A549 (cell line): Measurements from ENCODE around the gene ADGRG2. TPM values are rescaled to one million over a fixed set of nuclear protein-coding genes. Genes with fewer than 3 reads are reported as not detected.

Source experiments
- ATAC-seq, 2 experiments: fragments of 200-7000 bp in 1 of 2; fragments of >200 bp in 1 of 2; cut with Nextera tagmentation in 1 of 2; cut with Tn5 transposase in 1 of 2; 3 replicates each; pipeline versions ENCODE4 v1.8.0 to v1.9.1; 2018 to 2020; ENCODE audit warnings: mild to moderate bottlenecking in 1 of 2, moderate library complexity in 1 of 2
- CTCF ChIA-PET: fragments of 300-600 bp; sonication (Branson Sonifier 250); formaldehyde crosslinking; extraction: SDS; loops from one replicate; lab custom pipeline; 2021; ENCODE audit warnings: antibody characterized with exemption, inconsistent platforms; lab: Yijun Ruan, JAX
- POLR2A ChIA-PET: fragments of 350-600 bp; formaldehyde crosslinking; extraction: SDS; loops from one replicate; lab custom pipeline; 2021; ENCODE audit warnings: antibody characterized with exemption, inconsistent platforms; lab: Yijun Ruan, JAX
- DNase-seq, 2 experiments: peaks; one replicate each; pipeline versions ENCODE4 v3.0.0 to v3.0.0-alpha.2; 2011 to 2016; ENCODE audit warnings: low read depth in 1 of 2, low spot score in 1 of 2
- FAIRE-seq: peaks from 2 replicates; lab custom pipeline; 2011; peaks lifted over from hg19 to GRCh38; lab: Jason Lieb, UNC
- H3K27ac ChIP-seq, 2 experiments: fragments of >200 bp; sonication (Bioruptor Twin); formaldehyde crosslinking; 3 replicates each; pipeline ENCODE4 v1.5.1; 2016 to 2017
- H3K4me1 ChIP-seq: fragments of >200 bp; sonication (Bioruptor Twin); formaldehyde crosslinking; 3 replicates; pipeline ENCODE4 v1.6.1; 2016
- H3K4me2 ChIP-seq: fragments of >200 bp; sonication (Bioruptor Twin); formaldehyde crosslinking; 3 replicates; pipeline ENCODE4 v1.6.1; 2016
- H3K4me3 ChIP-seq: fragments of >200 bp; sonication (Bioruptor Twin); formaldehyde crosslinking; 3 replicates; pipeline ENCODE4 v1.5.1; 2016
- H3K9me3 ChIP-seq: fragments of >200 bp; sonication (Bioruptor Twin); formaldehyde crosslinking; 3 replicates; pipeline ENCODE4 v1.6.1; 2016
- CBX2 ChIP-seq: fragments of 200-600 bp; sonication (generic); IDR thresholded peaks from 2 replicates; pipeline ENCODE4 v1.6.1; 2016; ENCODE audit warnings: low read depth, mild to moderate bottlenecking, borderline replicate concordance
- CBX8 ChIP-seq: fragments of 200-600 bp; sonication (generic); IDR thresholded peaks from 2 replicates; pipeline ENCODE4 v1.6.1; 2016
- EHF ChIP-seq: fragments of 250-450 bp; sonication (Bioruptor Pico); IDR thresholded peaks from 2 replicates; pipeline ENCODE4 v1.5.0; 2020; ENCODE audit warnings: mild to moderate bottlenecking
- EHMT2 ChIP-seq: fragments of 200-600 bp; sonication (generic); IDR thresholded peaks from 2 replicates; pipeline ENCODE4 v1.6.1; 2016; ENCODE audit warnings: antibody characterized with exemption, low read depth, mild to moderate bottlenecking, moderate library complexity
- FOSL2 ChIP-seq, 2 experiments: fragments of 450-650 bp in 1 of 2; fragments of >200 bp in 1 of 2; sonication (Bioruptor Twin) in 1 of 2; formaldehyde crosslinking; IDR thresholded peaks; 2 replicates each; pipeline versions ENCODE4 v1.5.0 to v1.6.1; 2016 to 2020; ENCODE audit warnings: mild to moderate bottlenecking in 1 of 2, moderate library complexity in 1 of 2
- FOXS1 ChIP-seq: fragments of 250-450 bp; sonication (Bioruptor Pico); IDR thresholded peaks from 2 replicates; pipeline ENCODE4 v1.5.0; 2020; ENCODE audit warnings: mild to moderate bottlenecking, moderate library complexity
- HEYL ChIP-seq: fragments of 250-450 bp; sonication (Bioruptor Pico); IDR thresholded peaks from 2 replicates; pipeline ENCODE4 v1.8.0; 2021; ENCODE audit warnings: mild to moderate bottlenecking, moderate library complexity
- HOXA7 ChIP-seq: fragments of 250-450 bp; sonication (Bioruptor Pico); IDR thresholded peaks from 2 replicates; pipeline ENCODE4 v1.5.0; 2020; ENCODE audit warnings: mild to moderate bottlenecking, moderate library complexity
- KDM1A ChIP-seq: fragments of 200-600 bp; sonication (generic); IDR thresholded peaks from 2 replicates; pipeline ENCODE4 v1.6.1; 2016; ENCODE audit warnings: low read depth, mild to moderate bottlenecking
- KDM5A ChIP-seq: fragments of 200-600 bp; sonication (generic); IDR thresholded peaks from 2 replicates; pipeline ENCODE4 v1.6.1; 2016; ENCODE audit warnings: antibody characterized with exemption, mild to moderate bottlenecking
- REST ChIP-seq: fragments of 200-600 bp; sonication (generic); IDR thresholded peaks from 2 replicates; pipeline ENCODE4 v1.6.1; 2016; ENCODE audit warnings: antibody characterized with exemption, mild to moderate bottlenecking, moderate library complexity
- RFX5 ChIP-seq: fragments of 450-650 bp; IDR thresholded peaks from 2 replicates; pipeline ENCODE4 v1.7.1; 2014; ENCODE audit warnings: antibody characterized with exemption, mild to moderate bottlenecking, moderate library complexity
- SREBF2 ChIP-seq: fragments of 450-650 bp; IDR thresholded peaks from 2 replicates; pipeline ENCODE4 v1.6.1; 2014; ENCODE audit warnings: mild to moderate bottlenecking, moderate library complexity
- TFCP2L1 ChIP-seq: fragments of 250-450 bp; sonication (Bioruptor Pico); IDR thresholded peaks from 2 replicates; pipeline ENCODE4 v1.5.0; 2021; ENCODE audit warnings: mild to moderate bottlenecking
- TP53 ChIP-seq: fragments of 250-450 bp; sonication (Bioruptor Pico); IDR thresholded peaks from 2 replicates; pipeline ENCODE4 v1.5.0; 2021; ENCODE audit warnings: mild to moderate bottlenecking, moderate library complexity
- WGBS: methylation state at CpG from one replicate; pipeline ENCODE4 v1.1.6; 2017; ENCODE audit errors: missing lambda C conversion rate; 5-methylcytosine and 5-hydroxymethylcytosine counted together
- polyA plus RNA-seq, 4 experiments: library from polyadenylated mRNA; depleted of rRNA in 3 of 4; stranded (reverse); fragments of >200 nt; fragmentation: RNase III in 1 of 4; extraction: RNeasy Plus Mini Kit Qiagen cat#74134 plus additional on column Dnase treatment in 1 of 4; gene quantifications; 2 replicates in 3 of 4; 3 replicates in 1 of 4; pipeline ENCODE4 v1.2.3, GENCODE V29; 2011 to 2017
- TF ChIP-seq, protein P1 (sequence below): fragments of 450-650 bp; IDR thresholded peaks from 2 replicates; pipeline ENCODE4 v1.6.1; 2014; ENCODE audit warnings: antibody characterized with exemption
- TF ChIP-seq, protein P2 (sequence below): fragments of 250-450 bp; sonication (Bioruptor Pico); IDR thresholded peaks from 2 replicates; pipeline ENCODE4 v1.5.0; 2020; ENCODE audit warnings: low read depth, mild to moderate bottlenecking, moderate library complexity
- TF ChIP-seq, protein P3 (sequence below): IDR thresholded peaks from 2 replicates; pipeline ENCODE4 v1.6.1; 2012
- TF ChIP-seq, protein P4 (sequence below): fragments of >200 bp; sonication (Bioruptor Twin); formaldehyde crosslinking; IDR thresholded peaks from 3 replicates; pipeline ENCODE4 v1.5.1; 2016

The ADGRG2 gene
- polyA plus RNA-seq, 2 of the 4 experiments (the other 2 are of a cell fraction), result 5.2 to 10.3 TPM

DNA sequence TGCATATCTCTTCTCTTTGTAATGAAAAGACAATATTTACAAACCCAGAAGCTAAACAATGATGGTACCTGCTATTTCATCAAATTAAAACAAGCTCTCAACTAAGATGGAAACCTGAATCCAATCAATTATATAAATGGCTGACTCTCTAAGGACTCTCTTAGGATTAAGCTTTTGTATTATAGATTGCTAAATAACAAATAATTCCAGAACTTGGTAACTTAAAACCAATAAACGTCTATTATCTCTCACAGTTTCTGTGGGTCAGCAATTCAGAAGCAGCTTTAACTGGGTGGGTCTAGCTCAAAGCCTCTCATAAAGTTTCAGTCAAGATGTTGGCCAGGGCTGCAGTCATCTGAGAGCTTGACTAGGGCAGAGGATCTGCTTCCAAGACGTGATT is 150.8 kb downstream of the ADGRG2 start:
- H3K4me1 ChIP-seq, result 0 out of 3 replicates have a peak, but pooled peaks cover 4% of the 10 kb centered on the region
- FAIRE-seq, result no peak
- WGBS, result 77% methylated on average over 2 of the region's 2 CpGs

GRCh38 chrX:18970465-18970864 is 151.8 kb downstream of the ADGRG2 start:
- FAIRE-seq (no peak), DNase-seq (no peak), ATAC-seq (no peak)
- 0 out of 3 replicates have a peak, but pooled peaks cover 4% of the 10 kb centered on the region for H3K4me1 ChIP-seq
- H3K9me3 ChIP-seq, result no peaks in the 10 kb centered on the region
- ChIA-PET CTCF (no interaction called here), POLR2A (no interaction called here)
- H3K27ac ChIP-seq, result no peak overlapping the region
- TF ChIP-seq, protein P1, sequence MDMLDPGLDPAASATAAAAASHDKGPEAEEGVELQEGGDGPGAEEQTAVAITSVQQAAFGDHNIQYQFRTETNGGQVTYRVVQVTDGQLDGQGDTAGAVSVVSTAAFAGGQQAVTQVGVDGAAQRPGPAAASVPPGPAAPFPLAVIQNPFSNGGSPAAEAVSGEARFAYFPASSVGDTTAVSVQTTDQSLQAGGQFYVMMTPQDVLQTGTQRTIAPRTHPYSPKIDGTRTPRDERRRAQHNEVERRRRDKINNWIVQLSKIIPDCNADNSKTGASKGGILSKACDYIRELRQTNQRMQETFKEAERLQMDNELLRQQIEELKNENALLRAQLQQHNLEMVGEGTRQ, result no peak
- TF ChIP-seq, protein P2, sequence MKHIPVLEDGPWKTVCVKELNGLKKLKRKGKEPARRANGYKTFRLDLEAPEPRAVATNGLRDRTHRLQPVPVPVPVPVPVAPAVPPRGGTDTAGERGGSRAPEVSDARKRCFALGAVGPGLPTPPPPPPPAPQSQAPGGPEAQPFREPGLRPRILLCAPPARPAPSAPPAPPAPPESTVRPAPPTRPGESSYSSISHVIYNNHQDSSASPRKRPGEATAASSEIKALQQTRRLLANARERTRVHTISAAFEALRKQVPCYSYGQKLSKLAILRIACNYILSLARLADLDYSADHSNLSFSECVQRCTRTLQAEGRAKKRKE (CRISPR knock-in tag), result no peak
- TF ChIP-seq KDM1A, result no peak
- no peak for TF ChIP-seq SREBF2
- no peak overlapping the region for H3K4me2 ChIP-seq
- no peak overlapping the region for H3K4me3 ChIP-seq

More for the DNA sequence above, 150.8 kb downstream of the ADGRG2 start:
- Histone ChIP-seq H3K4me2 (no peak overlapping the region), H3K9me3 (no peaks in the 10 kb centered on the region), H3K27ac (no peak overlapping the region), H3K4me3 (no peak overlapping the region)
- DNase-seq, result no peak
- ChIA-PET CTCF (interaction anchor here (1.5 kb wide), 1 partner anchor 21 kb away, joined by 3 read pairs; no protein-coding TSS in a partner anchor), POLR2A (interaction anchor here (0.6 kb wide), 1 partner anchor 12 kb away, joined by 3 read pairs; no protein-coding TSS in a partner anchor)
- TF ChIP-seq, protein P3, sequence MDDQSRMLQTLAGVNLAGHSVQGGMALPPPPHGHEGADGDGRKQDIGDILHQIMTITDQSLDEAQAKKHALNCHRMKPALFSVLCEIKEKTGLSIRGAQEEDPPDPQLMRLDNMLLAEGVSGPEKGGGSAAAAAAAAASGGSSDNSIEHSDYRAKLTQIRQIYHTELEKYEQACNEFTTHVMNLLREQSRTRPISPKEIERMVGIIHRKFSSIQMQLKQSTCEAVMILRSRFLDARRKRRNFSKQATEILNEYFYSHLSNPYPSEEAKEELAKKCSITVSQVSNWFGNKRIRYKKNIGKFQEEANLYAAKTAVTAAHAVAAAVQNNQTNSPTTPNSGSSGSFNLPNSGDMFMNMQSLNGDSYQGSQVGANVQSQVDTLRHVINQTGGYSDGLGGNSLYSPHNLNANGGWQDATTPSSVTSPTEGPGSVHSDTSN, result no peak
- TF ChIP-seq CBX2, result no peak
- TF ChIP-seq, protein P2 (CRISPR knock-in tag), result no peak
- no peak for TF ChIP-seq HEYL
- no peak for TF ChIP-seq TP53
- no peak for TF ChIP-seq FOSL2 (IDR thresholded peaks at IDR 0.05)
- TF ChIP-seq FOSL2 (CRISPR knock-in tag; IDR thresholded peaks at IDR 0.05), result no peak
- no peak for TF ChIP-seq TFCP2L1 (CRISPR knock-in tag)
- TF ChIP-seq FOXS1 (CRISPR knock-in tag), result no peak
- no peak for TF ChIP-seq REST
- TF ChIP-seq EHMT2, result no peak
- TF ChIP-seq RFX5, result no peak
- TF ChIP-seq, protein P4, sequence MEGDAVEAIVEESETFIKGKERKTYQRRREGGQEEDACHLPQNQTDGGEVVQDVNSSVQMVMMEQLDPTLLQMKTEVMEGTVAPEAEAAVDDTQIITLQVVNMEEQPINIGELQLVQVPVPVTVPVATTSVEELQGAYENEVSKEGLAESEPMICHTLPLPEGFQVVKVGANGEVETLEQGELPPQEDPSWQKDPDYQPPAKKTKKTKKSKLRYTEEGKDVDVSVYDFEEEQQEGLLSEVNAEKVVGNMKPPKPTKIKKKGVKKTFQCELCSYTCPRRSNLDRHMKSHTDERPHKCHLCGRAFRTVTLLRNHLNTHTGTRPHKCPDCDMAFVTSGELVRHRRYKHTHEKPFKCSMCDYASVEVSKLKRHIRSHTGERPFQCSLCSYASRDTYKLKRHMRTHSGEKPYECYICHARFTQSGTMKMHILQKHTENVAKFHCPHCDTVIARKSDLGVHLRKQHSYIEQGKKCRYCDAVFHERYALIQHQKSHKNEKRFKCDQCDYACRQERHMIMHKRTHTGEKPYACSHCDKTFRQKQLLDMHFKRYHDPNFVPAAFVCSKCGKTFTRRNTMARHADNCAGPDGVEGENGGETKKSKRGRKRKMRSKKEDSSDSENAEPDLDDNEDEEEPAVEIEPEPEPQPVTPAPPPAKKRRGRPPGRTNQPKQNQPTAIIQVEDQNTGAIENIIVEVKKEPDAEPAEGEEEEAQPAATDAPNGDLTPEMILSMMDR, result no peak
- TF ChIP-seq KDM5A, result no peak
- TF ChIP-seq HOXA7 (CRISPR knock-in tag), result no peak
- TF ChIP-seq EHF (CRISPR knock-in tag), result no peak
- TF ChIP-seq CBX8, result no peak
- no peak for ATAC-seq
